Vagina (tissue), 2 donors: ENCODE results near the gene RPL19. TPM values are rescaled to one million over a fixed set of nuclear protein-coding genes. Genes with fewer than 3 reads are reported as not detected.
A peak's percentile ranks its signal among the peaks of the same experiment; 100 is the strongest.

Source experiments
- DNase-seq, 2 donors: peaks; one replicate each; pipeline ENCODE4 v3.0.0-alpha.2; 2017; ENCODE audit errors: extremely low spot score in 2 of 2
- H3K27ac ChIP-seq: fragments of 200-600 bp; sonication (generic); one replicate; pipeline ENCODE4 v1.5.1; 2019
- H3K27me3 ChIP-seq: fragments of 200-600 bp; sonication (generic); one replicate; pipeline ENCODE4 v1.5.1; 2019
- H3K36me3 ChIP-seq, 2 donors: fragments of 200-600 bp; sonication (generic); one replicate each; pipeline ENCODE4 v1.5.1; 2017 to 2019
- H3K4me1 ChIP-seq: fragments of 200-600 bp; sonication (generic); one replicate; pipeline ENCODE4 v1.5.1; 2019
- H3K4me3 ChIP-seq, 2 donors: fragments of 200-600 bp; sonication (generic); 1 replicate in 1 of 2; 2 replicates in 1 of 2; pipeline ENCODE4 v1.5.1; 2016 to 2019
- H3K9me3 ChIP-seq: fragments of 200-600 bp; sonication (generic); one replicate; pipeline ENCODE4 v1.5.1; 2019
- POLR2A ChIP-seq, 2 donors: fragments of 450-650 bp; IDR thresholded peaks; one replicate each; pipeline ENCODE4 v1.6.1; 2017; ENCODE audit warnings: antibody characterized with exemption in 2 of 2, mild to moderate bottlenecking in 2 of 2, moderate library complexity in 2 of 2
- POLR2AphosphoS5 ChIP-seq, 2 donors: sonication (generic); formaldehyde crosslinking; IDR thresholded peaks; one replicate each; pipeline ENCODE4 v1.9.0; 2017; ENCODE audit warnings: antibody characterized with exemption in 2 of 2, mild to moderate bottlenecking in 2 of 2, low read depth in 1 of 2; ENCODE audit not compliant: insufficient read depth in 1 of 2
- intact Hi-C: fragments of 100-400 bp; cut with DNase I; formaldehyde crosslinking; loops from one replicate; pipeline ENCODE4 v1.15.1; 2023
- total RNA-seq: library from RNA; depleted of rRNA; stranded (reverse); fragments of >200 nt; gene quantifications from one replicate; pipeline ENCODE4 v1.2.3, GENCODE V29; 2016
- TF ChIP-seq, protein P1 (sequence below), 3 experiments: fragments of 450-650 bp in 2 of 3; fragments of 200-600 bp in 1 of 3; sonication (generic) in 1 of 3; IDR thresholded peaks; one replicate each; pipeline ENCODE4 v1.5.1; 2017 to 2019; ENCODE audit warnings: antibody characterized with exemption in 3 of 3, mild to moderate bottlenecking in 2 of 3, moderate library complexity in 2 of 3

The RPL19 gene
- total RNA-seq, 1 donor from 2014 or later: 2,758 TPM

DNA sequence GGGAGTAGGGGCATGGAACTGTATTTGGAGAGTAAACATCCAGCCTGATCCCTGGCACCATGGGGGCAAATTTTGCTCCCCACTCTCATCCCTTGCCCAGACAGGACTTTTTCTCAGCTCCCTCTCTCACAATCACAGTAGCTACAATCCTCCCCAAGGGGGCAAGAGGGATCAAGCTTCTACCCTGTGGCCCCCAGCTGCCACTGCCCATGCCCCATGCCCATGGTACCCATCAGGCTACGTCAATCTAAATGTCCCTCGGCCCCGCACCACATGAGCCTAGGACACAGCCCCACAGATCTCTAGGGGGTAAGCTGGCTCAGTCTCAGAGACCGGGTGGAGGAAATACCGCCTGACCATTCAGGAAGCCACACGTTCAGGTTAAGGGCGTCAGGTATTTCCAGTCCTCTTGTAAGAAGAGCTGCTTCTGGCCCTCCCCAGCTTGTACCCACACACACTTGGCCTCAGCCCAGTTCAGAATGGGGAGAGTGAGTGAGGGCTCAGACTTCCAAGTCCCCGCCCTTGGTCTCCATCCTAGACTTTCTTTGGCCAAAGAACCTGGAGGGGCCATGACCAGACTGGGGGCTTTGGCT is 4.4 kb upstream of the RPL19 start:
- peaks cover 51% of the 10 kb centered on the region for H3K4me1 ChIP-seq
- intact Hi-C loops: no loop called here
- H3K27me3 ChIP-seq: no peaks in the 10 kb centered on the region
- H3K27ac ChIP-seq: peak overlapping the region; percentile 95
- H3K9me3 ChIP-seq: no peaks in the 10 kb centered on the region
- peak overlapping the region in 1 of 2 donors; percentile 89 for H3K4me3 ChIP-seq
- H3K36me3 ChIP-seq: peaks cover 0 to 9% of the 10 kb centered on the region in 2 donors
- DNase-seq: no peak
- TF ChIP-seq POLR2AphosphoS5 (IDR thresholded peaks at IDR 0.05; ENCODE audit: insufficient read depth in 1 of 2, low read depth in 1 of 2) (no peak), POLR2A (IDR thresholded peaks at IDR 0.05) (no peak)
- TF ChIP-seq, protein P1, sequence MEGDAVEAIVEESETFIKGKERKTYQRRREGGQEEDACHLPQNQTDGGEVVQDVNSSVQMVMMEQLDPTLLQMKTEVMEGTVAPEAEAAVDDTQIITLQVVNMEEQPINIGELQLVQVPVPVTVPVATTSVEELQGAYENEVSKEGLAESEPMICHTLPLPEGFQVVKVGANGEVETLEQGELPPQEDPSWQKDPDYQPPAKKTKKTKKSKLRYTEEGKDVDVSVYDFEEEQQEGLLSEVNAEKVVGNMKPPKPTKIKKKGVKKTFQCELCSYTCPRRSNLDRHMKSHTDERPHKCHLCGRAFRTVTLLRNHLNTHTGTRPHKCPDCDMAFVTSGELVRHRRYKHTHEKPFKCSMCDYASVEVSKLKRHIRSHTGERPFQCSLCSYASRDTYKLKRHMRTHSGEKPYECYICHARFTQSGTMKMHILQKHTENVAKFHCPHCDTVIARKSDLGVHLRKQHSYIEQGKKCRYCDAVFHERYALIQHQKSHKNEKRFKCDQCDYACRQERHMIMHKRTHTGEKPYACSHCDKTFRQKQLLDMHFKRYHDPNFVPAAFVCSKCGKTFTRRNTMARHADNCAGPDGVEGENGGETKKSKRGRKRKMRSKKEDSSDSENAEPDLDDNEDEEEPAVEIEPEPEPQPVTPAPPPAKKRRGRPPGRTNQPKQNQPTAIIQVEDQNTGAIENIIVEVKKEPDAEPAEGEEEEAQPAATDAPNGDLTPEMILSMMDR (IDR thresholded peaks at IDR 0.05): no peak

DNA sequence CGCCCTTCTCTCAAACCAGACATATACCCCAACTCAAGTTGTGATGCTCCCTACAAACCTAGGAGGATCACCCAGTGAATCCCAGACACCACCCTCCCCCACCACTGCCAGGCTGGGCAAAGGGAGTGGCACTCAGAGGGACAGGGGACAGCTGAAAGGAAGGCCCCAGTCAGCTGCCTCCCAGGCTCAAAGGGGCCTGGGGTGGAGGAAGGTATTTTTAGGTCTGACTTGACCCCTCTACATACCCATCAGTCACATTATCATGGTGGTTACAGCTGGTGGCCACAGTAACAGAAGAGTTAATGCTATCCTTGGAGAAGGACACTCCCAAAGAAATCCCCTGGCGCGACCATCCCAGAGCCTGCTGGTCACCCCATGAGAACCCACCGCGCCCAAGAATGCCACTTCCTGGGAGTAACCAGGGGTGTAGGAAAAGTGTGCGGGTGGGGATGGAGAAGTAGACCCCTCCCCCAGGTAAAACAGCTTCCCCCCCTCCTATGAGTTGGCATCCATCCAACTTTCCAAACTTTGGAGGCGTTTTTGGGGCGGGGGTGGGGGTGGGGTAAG is 3.8 kb upstream of the RPL19 start:
- TF ChIP-seq POLR2A (IDR thresholded peaks at IDR 0.05) (no peak), POLR2AphosphoS5 (IDR thresholded peaks at IDR 0.05; ENCODE audit: insufficient read depth in 1 of 2, low read depth in 1 of 2) (no peak)
- TF ChIP-seq, protein P1 (IDR thresholded peaks at IDR 0.05): no peak
- DNase-seq: no peak
- H3K4me1 ChIP-seq: peaks cover 58% of the 10 kb centered on the region
- H3K36me3 ChIP-seq: peaks cover 0 to 5% of the 10 kb centered on the region in 2 donors
- H3K27ac ChIP-seq: peak overlapping the region; percentile 95
- H3K27me3 ChIP-seq: no peaks in the 10 kb centered on the region
- peak overlapping the region; percentile 78 to 89 for H3K4me3 ChIP-seq
- intact Hi-C loops: no loop called here
- H3K9me3 ChIP-seq: no peaks in the 10 kb centered on the region

DNA sequence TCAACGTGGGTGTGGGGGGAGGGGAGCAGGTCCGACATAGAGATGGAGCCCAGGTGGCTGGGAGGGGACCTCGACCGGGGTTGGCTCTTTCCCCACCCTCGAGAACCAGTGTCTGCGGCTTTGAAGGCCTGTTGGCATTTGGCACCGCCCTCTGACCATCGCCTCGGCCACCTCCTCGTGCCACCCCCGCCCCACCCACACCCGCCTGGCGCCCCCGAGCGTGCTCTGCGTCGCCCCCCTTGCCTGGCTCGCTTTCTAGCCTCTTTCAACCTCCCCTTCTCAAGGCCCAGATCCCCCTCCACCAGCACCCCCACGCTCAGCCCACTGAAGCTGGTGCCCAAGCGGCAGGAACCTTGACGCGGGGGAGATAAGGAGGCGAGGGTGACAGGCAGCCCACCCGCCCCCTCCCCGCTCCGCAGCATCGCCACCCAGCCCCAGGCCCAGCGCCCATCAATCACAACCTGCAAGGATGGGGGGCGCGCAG is 3.2 kb upstream of the RPL19 start:
- no peak for DNase-seq
- peak overlapping the region; percentile 78 to 89 for H3K4me3 ChIP-seq
- intact Hi-C loops: no loop called here

DNA sequence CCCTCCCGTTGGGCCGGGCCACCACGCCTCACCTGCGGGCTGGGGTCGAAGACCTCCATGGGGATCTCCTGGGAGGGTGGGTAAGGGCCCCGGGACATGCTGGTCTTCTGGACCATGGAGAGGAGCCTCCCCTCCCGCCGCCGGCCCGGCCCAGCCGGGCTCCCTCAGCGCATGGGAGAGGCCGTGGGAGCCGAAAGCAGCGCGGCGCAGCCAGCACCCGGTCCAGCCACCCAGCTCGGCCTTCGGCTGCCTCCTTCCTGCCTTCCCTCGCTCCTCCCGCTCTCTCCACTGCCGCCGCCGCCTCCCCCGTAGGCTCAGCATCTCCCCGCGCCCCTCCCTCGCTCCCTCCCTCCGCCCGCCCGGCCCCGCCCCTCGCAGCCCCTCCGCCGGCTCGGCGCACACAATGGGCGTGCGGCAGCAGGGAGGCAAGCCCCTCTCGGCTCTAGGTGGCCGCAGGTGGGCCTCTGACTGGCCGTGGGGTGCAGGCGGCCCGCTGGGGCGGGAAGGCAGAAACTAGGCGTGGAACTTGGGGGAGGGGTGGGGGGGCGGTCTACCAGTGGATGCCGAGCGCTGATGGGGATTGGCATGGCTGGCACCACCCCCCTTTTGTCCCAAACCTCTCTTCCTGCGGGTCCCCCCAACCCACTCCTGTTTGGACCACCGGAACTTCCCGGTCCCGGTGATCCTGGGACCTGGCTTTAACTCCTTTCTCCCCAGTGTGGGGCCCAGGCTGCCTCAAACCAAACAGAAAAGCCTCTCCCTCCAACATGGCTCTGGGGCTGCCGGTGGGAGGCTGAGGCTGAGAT is 2.5 kb upstream of the RPL19 start, which contains the start of gene CACNB1:
TSS of gene CACNB1 (minus strand) at position 290 of the 806 bp plus-strand sequence. CDS start at position 116, 174 bp downstream.
- peak within 1 kb of the TSS; percentile 78 to 89 for H3K4me3 ChIP-seq
- H3K27ac ChIP-seq: peak within 1 kb of the TSS; percentile 95
- H3K27me3 ChIP-seq: no peaks in the 10 kb centered on the region
- H3K4me1 ChIP-seq: peaks cover 67% of the 10 kb centered on the region
- intact Hi-C loops: no loop called here
- DNase-seq: no peak
- peaks cover 0 to 13% of the 10 kb centered on the region in 2 donors for H3K36me3 ChIP-seq
- H3K9me3 ChIP-seq: no peaks in the 10 kb centered on the region
- TF ChIP-seq POLR2A (IDR thresholded peaks at IDR 0.05): peak in 1 of 2 donors; percentile 42
- TF ChIP-seq, protein P1 (IDR thresholded peaks at IDR 0.05): no peak
- peak in 1 of 2 donors; percentile 75 for TF ChIP-seq POLR2AphosphoS5 (IDR thresholded peaks at IDR 0.05; ENCODE audit: insufficient read depth in 1 of 2, low read depth in 1 of 2)

More for the DNA sequence above, 3.2 kb upstream of the RPL19 start:
- Histone ChIP-seq H3K36me3 (peaks cover 0 to 6% of the 10 kb centered on the region in 2 donors), H3K27ac (peak overlapping the region; percentile 95), H3K9me3 (no peaks in the 10 kb centered on the region), H3K4me1 (peaks cover 63% of the 10 kb centered on the region), H3K27me3 (no peaks in the 10 kb centered on the region)
- TF ChIP-seq, protein P1 (IDR thresholded peaks at IDR 0.05): no peak
- TF ChIP-seq POLR2AphosphoS5 (IDR thresholded peaks at IDR 0.05; ENCODE audit: insufficient read depth in 1 of 2, low read depth in 1 of 2): no peak
- no peak for TF ChIP-seq POLR2A (IDR thresholded peaks at IDR 0.05)
